CD8-positive, alpha-beta memory T cell (primary cell): Measurements from ENCODE around the gene FBXW11. TPM values are rescaled to one million over a fixed set of nuclear protein-coding genes. Genes with fewer than 3 reads are reported as not detected.

Experiments
- CTCF ChIA-PET: fragments of 350-600 bp; sonication (Branson Sonifier 250); formaldehyde crosslinking; loops from one replicate; lab custom pipeline; 2021; ENCODE audit warnings: antibody characterized with exemption; lab: Charles Lee
- POLR2A ChIA-PET: fragments of 350-600 bp; sonication (Branson Sonifier 250); formaldehyde crosslinking; loops from one replicate; lab custom pipeline; 2021; ENCODE audit warnings: antibody characterized with exemption; lab: Charles Lee
- DNase-seq, 5 donors: peaks; one replicate each; pipeline versions ENCODE4 v3.0.0 to v3.0.0-alpha.2; 2020 to 2022; ENCODE audit warnings: mixed read lengths in 1 of 5
- H3K27ac ChIP-seq: one replicate; pipeline ENCODE4 v1.7.0; 2013; ENCODE audit warnings: low read depth, mild to moderate bottlenecking, low read length, moderate library complexity
- H3K27me3 ChIP-seq: 2 replicates; pipeline ENCODE4 v1.7.0; 2013; ENCODE audit warnings: low read length, mild to moderate bottlenecking; ENCODE audit not compliant: insufficient read depth, poor library complexity, severe bottlenecking
- H3K36me3 ChIP-seq: 2 replicates; pipeline ENCODE4 v1.7.0; 2013; ENCODE audit warnings: mild to moderate bottlenecking, low read length, moderate library complexity; ENCODE audit not compliant: insufficient read depth
- H3K4me1 ChIP-seq: 2 replicates; pipeline ENCODE4 v1.7.0; 2013; ENCODE audit warnings: mild to moderate bottlenecking, low read length, moderate library complexity; ENCODE audit not compliant: insufficient read depth
- H3K4me3 ChIP-seq: 2 replicates; pipeline ENCODE4 v1.7.0; 2013; ENCODE audit warnings: mild to moderate bottlenecking, low read length
- H3K9me3 ChIP-seq: 2 replicates; pipeline ENCODE4 v1.7.0; 2013; ENCODE audit warnings: mild to moderate bottlenecking, low read length
- H3K27ac Mint-ChIP-seq, 8 donors: one replicate each; pipeline ENCODE4 v1.8.0; 2020 to 2021; ENCODE audit warnings: mixed read lengths in 8 of 8, mild to moderate bottlenecking in 6 of 8, inconsistent platforms in 3 of 8, moderate library complexity in 3 of 8
- H3K27me3 Mint-ChIP-seq, 2 donors: one replicate each; pipeline ENCODE4 v1.8.0; 2020 to 2021; ENCODE audit warnings: mixed read lengths in 2 of 2, mild to moderate bottlenecking in 1 of 2, moderate library complexity in 1 of 2
- H3K36me3 Mint-ChIP-seq, 3 donors: one replicate each; pipeline ENCODE4 v1.8.0; 2020 to 2021; ENCODE audit warnings: mixed read lengths in 3 of 3, inconsistent platforms in 1 of 3, mild to moderate bottlenecking in 1 of 3
- H3K4me1 Mint-ChIP-seq, 3 donors: one replicate each; pipeline ENCODE4 v1.8.0; 2020 to 2021; ENCODE audit warnings: mixed read lengths in 3 of 3, inconsistent platforms in 1 of 3, mild to moderate bottlenecking in 1 of 3
- H3K4me3 Mint-ChIP-seq, 7 donors: one replicate each; pipeline ENCODE4 v1.8.0; 2020 to 2021; ENCODE audit warnings: mixed read lengths in 7 of 7, mild to moderate bottlenecking in 6 of 7, moderate library complexity in 4 of 7, inconsistent platforms in 2 of 7
- H3K9me3 Mint-ChIP-seq, 5 donors: one replicate each; pipeline ENCODE4 v1.8.0; 2020 to 2022; ENCODE audit warnings: mixed read lengths in 5 of 5, mild to moderate bottlenecking in 3 of 5, moderate library complexity in 2 of 5, inconsistent platforms in 1 of 5
- polyA plus RNA-seq: library from polyadenylated mRNA; unstranded; fragments of 300-500 nt; fragmentation: Illumina TruSeq; gene quantifications from one replicate; pipeline ENCODE4 v1.2.3, GENCODE V29; 2021
- total RNA-seq, 2 experiments: library from RNA; stranded (reverse); gene quantifications; one replicate each; pipeline ENCODE4 v1.2.3, GENCODE V29; 2021

Gene FBXW11
- 10 to 100 TPM; 44.7 to 46.9 TPM for total RNA-seq
- polyA plus RNA-seq = 25.8 TPM

DNA sequence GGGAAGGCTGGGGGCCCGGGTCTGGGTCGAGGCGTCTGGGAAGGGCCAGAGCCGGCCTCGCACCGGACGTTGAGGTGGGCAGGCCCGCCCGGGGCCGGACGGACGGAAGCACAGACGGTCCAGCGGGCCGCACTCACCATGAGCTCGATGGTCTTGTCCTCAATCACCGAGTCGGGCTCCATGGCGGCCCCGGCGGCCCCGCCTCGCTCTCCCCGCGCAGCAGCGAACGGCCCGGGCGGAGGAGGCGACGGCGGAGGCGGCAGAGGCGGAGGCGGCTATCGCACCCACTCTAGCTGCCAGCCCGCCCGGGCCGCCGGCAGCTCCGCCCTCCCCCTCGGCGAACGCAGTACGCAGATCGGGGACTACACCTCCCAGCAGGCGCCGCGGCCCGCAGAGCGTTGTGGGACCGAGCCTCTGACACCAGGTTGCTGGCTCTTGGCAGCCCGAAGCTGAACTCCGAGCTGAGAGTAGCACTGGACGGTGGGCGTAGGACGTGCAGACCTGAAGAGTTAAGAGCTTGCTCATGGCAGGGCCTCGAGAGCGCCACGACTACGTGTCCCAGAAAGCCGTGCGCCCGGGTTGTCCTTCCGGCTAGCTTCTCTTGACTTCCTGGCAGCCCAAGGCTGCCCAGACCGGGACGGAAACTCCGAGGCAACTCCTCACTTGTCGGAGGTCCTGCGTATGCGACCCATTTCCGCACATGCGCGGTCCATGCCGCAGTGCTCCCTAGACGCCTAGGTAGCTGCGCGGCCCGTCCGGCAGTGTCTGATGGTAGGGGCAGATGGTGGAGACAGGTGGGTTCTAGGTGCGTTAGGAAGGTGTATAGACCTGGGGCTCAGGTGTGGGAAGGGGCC lies at the start of gene FBXW11:
Gene FBXW11 (minus strand): TSS at position 318 of the 854 bp plus-strand sequence. CDS start 136 bp downstream, at position 182.
- Histone ChIP-seq H3K4me3 (peak within 1 kb of the TSS; percentile 100), H3K27ac (peak within 1 kb of the TSS; percentile 97), H3K9me3 (no peaks in the 10 kb centered on the region), H3K4me1 (peaks cover 49% of the 10 kb centered on the region), H3K36me3 (no peaks in the 10 kb centered on the region), H3K27me3 (no peaks in the 10 kb centered on the region)
- CTCF ChIA-PET = interaction anchor here (0.8 to 4.6 kb wide), 21 partner anchors 9 to 287 kb away, joined by 3 to 29 read pairs (median 4); partner anchors contain the start of genes STK10 and UBTD2
- Mint-ChIP-seq H3K4me1 (peaks cover 48 to 59% (median 56%) of the 10 kb centered on the region in 3 donors), H3K27me3 (no peaks in the 10 kb centered on the region), H3K36me3 (peaks cover 0 to 11% (median 2%) of the 10 kb centered on the region in 3 donors), H3K27ac (peak within 1 kb of the TSS; percentile 89 to 100 (median 98)), H3K9me3 (no peaks in the 10 kb centered on the region), H3K4me3 (peak within 1 kb of the TSS; percentile 89 to 97 (median 95))
- peak; percentile 93 to 98 (median 94) for DNase-seq
- POLR2A ChIA-PET = interaction anchor here (0.6 to 2.8 kb wide), 23 partner anchors 9 to 1881 kb away, joined by 3 to 17 read pairs (median 4); partner anchors contain the start of genes CPEB4, DUSP1, FGF18 and STK10

GRCh38 chr5:172055996-172056395 lies 49.6 kb upstream of the FBXW11 start:
- no peak overlapping the region for H3K4me3 ChIP-seq
- no peak for DNase-seq
- H3K27ac ChIP-seq = no peak overlapping the region
- peaks cover 4 to 5% (median 4%) of the 10 kb centered on the region in 3 donors for H3K4me1 Mint-ChIP-seq
- peaks cover 19 to 93% (median 22%) of the 10 kb centered on the region in 3 donors for H3K36me3 Mint-ChIP-seq
- peak overlapping the region in 5 of 8 donors; percentile 55 to 76 (median 65) for H3K27ac Mint-ChIP-seq
- H3K27me3 Mint-ChIP-seq = peaks cover 0 to 2% of the 10 kb centered on the region in 2 donors
- H3K4me1 ChIP-seq = no peaks in the 10 kb centered on the region
- no peaks in the 10 kb centered on the region for H3K9me3 ChIP-seq
- ChIA-PET CTCF (interaction anchor here (1.1 kb wide), 1 partner anchor 27 kb away, joined by 3 read pairs; no protein-coding TSS in a partner anchor), POLR2A (no interaction called here)
- no peaks in the 10 kb centered on the region for H3K27me3 ChIP-seq
- no peaks in the 10 kb centered on the region for H3K9me3 Mint-ChIP-seq
- H3K4me3 Mint-ChIP-seq = peak overlapping the region in 1 of 7 donors; percentile 6
- H3K36me3 ChIP-seq = peaks cover 77% of the 10 kb centered on the region

DNA sequence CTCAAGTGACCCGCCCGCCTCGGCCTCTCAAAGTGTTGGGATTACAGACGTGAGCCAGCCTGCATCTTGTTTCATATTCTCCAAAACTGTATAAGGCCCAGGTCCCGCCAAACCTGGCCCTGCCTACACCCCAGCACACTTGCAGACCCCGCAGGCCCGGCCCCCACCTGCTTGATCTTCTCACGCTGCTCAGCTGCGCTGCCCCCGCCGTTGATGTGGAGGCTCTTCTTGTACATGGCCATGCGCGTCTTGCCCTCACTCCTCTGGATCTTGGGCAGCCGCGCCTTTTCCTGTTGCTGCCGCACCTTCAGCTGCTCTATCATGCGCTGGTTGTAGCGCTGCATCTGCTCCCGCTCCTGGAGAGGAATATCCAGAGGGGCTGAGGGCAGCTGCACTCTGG lies 49.0 kb upstream of the FBXW11 start:
- Mint-ChIP-seq H3K27ac (peak overlapping the region in 3 of 8 donors; percentile 43 to 73 (median 56)), H3K4me1 (peaks cover 4 to 5% (median 4%) of the 10 kb centered on the region in 3 donors), H3K4me3 (no peak overlapping the region), H3K27me3 (peaks cover 0 to 2% of the 10 kb centered on the region in 2 donors), H3K9me3 (no peaks in the 10 kb centered on the region), H3K36me3 (peaks cover 13 to 93% (median 19%) of the 10 kb centered on the region in 3 donors)
- Histone ChIP-seq H3K4me3 (no peak overlapping the region), H3K27me3 (no peaks in the 10 kb centered on the region), H3K4me1 (no peaks in the 10 kb centered on the region), H3K27ac (no peak overlapping the region), H3K9me3 (no peaks in the 10 kb centered on the region), H3K36me3 (peaks cover 77% of the 10 kb centered on the region)
- DNase-seq = no peak
- POLR2A ChIA-PET = no interaction called here
- CTCF ChIA-PET = interaction anchor here (1.1 kb wide), 1 partner anchor 27 kb away, joined by 3 read pairs; no protein-coding TSS in a partner anchor

DNA sequence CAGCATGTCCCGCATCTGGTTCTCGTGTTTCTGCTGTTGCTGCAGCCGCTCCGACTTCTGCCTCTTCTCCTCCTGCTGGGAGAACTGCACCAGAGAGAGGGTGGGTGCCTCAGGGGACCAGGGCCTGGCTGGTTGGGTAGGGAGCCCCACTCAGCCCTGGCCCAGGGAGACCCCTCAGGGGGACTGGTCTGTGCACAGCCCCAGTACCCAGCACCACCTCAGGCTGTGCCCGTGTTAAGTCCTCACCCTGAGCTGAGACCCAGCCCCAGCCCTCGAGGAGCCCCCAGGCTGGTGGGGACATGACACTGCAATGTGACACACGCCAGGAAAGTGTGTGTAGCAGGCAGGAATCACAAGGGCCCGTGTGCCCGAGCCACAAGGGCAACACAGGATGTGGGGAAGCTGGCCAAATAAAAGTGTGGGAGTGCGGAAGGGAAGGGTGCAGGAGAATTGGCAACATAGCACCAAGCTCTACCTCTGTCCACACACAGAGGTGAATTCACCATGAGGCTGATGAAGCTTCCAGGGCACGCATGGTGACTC lies 48.2 kb upstream of the FBXW11 start:
- Mint-ChIP-seq H3K4me1 (peaks cover 3 to 4% (median 3%) of the 10 kb centered on the region in 3 donors), H3K9me3 (no peaks in the 10 kb centered on the region), H3K36me3 (peaks cover 9 to 90% (median 20%) of the 10 kb centered on the region in 3 donors), H3K27me3 (peaks cover 0 to 2% of the 10 kb centered on the region in 2 donors), H3K4me3 (no peak overlapping the region), H3K27ac (peak overlapping the region in 2 of 8 donors; percentile 8 to 60)
- H3K9me3 ChIP-seq = no peaks in the 10 kb centered on the region
- DNase-seq = no peak
- no peak overlapping the region for H3K4me3 ChIP-seq
- POLR2A ChIA-PET = interaction anchor here (0.8 to 1.4 kb wide), 2 partner anchors 8 to 13 kb away, joined by 3 to 4 read pairs; no protein-coding TSS in a partner anchor
- H3K27me3 ChIP-seq = no peaks in the 10 kb centered on the region
- peaks cover 77% of the 10 kb centered on the region for H3K36me3 ChIP-seq
- H3K27ac ChIP-seq = no peak overlapping the region
- CTCF ChIA-PET = no interaction called here
- no peaks in the 10 kb centered on the region for H3K4me1 ChIP-seq

DNA sequence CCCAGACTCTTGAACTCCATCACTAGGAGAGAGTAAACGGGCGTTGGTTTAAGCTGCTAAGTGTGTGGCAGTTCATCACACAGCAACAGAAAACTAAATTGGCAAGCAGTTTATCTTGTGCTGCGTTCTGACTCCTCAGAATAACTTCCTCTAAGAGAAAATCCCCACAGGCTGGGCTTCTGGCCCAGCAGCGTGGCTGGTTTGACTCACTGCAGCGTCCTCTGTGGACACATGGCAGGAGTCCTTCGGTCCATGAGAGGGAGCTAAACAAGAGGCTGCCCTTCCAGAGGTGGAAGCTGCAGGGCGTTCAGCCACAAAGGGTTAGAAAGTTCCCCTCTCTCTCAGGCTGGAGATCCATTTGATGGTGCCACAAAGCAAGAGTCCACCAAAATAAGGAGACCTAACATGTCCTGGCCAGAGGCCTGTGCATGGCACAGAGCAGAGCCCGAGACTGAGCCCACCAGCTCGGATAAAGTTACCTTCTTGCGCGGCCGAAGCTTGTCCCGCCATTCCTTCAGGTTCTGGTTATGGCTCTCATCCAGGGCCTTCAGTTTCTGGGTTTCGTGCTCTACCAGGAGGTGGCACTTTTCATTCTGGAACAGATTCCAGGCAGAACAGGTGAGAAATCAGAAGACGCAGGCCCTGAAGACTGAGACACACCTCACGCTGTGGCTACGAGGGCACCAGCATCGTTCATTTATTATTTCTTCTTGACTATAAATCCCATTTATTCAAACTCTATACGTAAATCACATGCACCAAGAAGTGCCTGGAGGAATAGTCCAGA lies 46.2 kb upstream of the FBXW11 start:
- H3K9me3 ChIP-seq = no peaks in the 10 kb centered on the region
- no peak for DNase-seq
- no peaks in the 10 kb centered on the region for H3K27me3 ChIP-seq
- H3K27ac ChIP-seq = no peak overlapping the region
- no peak overlapping the region for H3K4me3 ChIP-seq
- no peaks in the 10 kb centered on the region for H3K4me1 ChIP-seq
- Mint-ChIP-seq H3K4me3 (no peak overlapping the region), H3K36me3 (peaks cover 17 to 92% (median 27%) of the 10 kb centered on the region in 3 donors), H3K27ac (peak overlapping the region in 5 of 8 donors; percentile 36 to 81 (median 65)), H3K9me3 (no peaks in the 10 kb centered on the region), H3K27me3 (peaks cover 0 to 5% of the 10 kb centered on the region in 2 donors), H3K4me1 (peaks cover 3 to 6% (median 5%) of the 10 kb centered on the region in 3 donors)
- peaks cover 81% of the 10 kb centered on the region for H3K36me3 ChIP-seq
- CTCF ChIA-PET = interaction anchor here (1.4 to 2.0 kb wide), 2 partner anchors 42 to 136 kb away, joined by 4 read pairs; partner anchors contain the start of gene STK10
- POLR2A ChIA-PET = interaction anchor here (0.6 kb wide), 1 partner anchor 1865 kb away, joined by 3 read pairs; no protein-coding TSS in a partner anchor

DNA sequence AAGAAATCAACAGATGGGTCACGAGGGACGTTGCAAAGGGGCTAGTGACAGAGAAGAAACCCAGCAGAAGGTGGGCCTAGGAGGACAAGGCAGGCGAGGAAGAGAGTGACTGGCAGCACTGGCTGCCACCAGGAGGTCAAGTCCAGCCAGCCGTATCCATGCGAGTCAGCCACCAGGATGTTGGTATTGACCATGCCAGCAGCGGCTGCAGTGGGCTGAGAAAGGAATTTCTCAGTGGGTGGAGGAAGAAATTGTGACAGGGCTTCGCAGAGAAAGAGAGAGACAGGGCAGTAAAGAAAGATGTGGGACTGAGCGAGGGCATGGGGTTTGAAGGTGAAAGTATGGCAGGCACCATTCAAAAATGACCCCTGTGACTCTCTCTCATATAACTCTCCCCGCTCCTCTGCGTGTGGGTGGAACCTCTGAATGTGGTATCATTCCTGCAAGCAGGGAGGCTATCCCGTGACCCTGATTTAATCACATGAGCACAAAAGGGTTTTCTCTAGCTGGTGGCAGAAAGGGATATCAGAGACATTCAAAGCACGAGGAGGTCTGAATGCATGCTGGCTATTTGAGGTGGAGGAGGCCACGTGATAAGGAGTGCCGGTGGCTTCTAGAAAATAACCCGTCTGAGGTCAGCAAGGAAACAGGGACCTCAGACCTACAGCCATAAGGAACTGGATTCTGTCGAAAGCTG lies 45.4 kb upstream of the FBXW11 start:
- Histone ChIP-seq H3K4me1 (no peaks in the 10 kb centered on the region), H3K9me3 (no peaks in the 10 kb centered on the region), H3K36me3 (peaks cover 88% of the 10 kb centered on the region), H3K27ac (no peak overlapping the region), H3K27me3 (no peaks in the 10 kb centered on the region), H3K4me3 (no peak overlapping the region)
- ChIA-PET POLR2A (interaction anchor here (0.5 kb wide), 1 partner anchor 232 kb away, joined by 3 read pairs; the partner anchor contains the start of gene UBTD2), CTCF (interaction anchor here (2.0 kb wide), 1 partner anchor 136 kb away, joined by 4 read pairs; the partner anchor contains the start of gene STK10)
- Mint-ChIP-seq H3K36me3 (peaks cover 17 to 92% (median 25%) of the 10 kb centered on the region in 3 donors), H3K4me1 (peaks cover 3 to 6% (median 5%) of the 10 kb centered on the region in 3 donors), H3K9me3 (no peaks in the 10 kb centered on the region), H3K27ac (peak overlapping the region in 6 of 8 donors; percentile 23 to 87 (median 61)), H3K4me3 (no peak overlapping the region), H3K27me3 (peaks cover 0 to 5% of the 10 kb centered on the region in 2 donors)
- DNase-seq = no peak
